ENCODE data around the gene PROCA1.

DNA sequence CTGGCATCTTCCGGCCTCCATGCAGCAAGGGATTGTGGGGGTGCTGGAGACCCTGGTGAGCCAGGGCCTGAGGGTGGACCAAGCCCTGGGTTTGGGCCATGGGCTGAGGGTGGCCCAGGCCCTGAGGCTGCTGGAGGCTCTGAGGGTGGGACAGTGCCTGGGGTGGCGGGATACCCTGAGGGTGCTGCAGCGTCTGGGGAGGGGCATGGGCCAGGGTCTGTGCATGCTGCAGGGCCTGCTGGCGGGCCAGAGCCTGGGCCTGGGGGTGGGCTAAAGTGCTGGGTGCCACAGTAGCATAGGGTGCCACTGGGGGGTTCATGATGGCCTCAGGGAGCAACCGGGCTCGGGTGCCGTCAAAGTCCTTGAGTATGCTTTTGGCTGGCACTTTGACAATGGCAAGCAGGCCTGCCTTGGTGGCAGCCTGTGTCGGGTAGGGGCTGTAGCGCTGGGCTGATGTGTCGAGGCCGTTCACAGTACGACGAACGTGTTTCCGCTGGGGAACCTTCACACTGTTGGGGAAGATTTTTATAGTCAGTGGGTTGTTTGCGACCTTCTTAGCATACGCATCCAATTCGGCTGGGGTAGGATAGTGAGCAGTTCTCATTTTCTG lies 47.7 kb upstream of the PROCA1 start:
- no peak for TF ChIP-seq CTCF (IDR thresholded peaks at IDR 0.05)
- no peak for TF ChIP-seq POLR2A (IDR thresholded peaks at IDR 0.05)
